Measurements from ENCODE around the gene PTPN21.

- TF ChIP-seq, protein P1, sequence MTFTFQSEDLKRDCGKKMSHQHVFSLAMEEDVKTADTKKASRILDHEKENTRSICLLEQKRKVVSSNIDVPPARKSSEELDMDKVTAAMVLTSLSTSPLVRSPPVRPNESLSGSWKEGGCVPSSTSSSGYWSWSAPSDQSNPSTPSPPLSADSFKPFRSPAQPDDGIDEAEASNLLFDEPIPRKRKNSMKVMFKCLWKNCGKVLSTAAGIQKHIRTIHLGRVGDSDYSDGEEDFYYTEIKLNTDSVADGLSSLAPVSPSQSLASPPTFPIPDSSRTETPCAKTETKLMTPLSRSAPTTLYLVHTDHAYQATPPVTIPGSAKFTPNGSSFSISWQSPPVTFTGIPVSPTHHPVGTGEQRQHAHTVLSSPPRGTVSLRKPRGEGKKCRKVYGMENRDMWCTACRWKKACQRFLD (tag by site-specific recombination; IDR thresholded peaks at IDR 0.05) = no peak
- TF ChIP-seq ZNF513 (tag by site-specific recombination; IDR thresholded peaks at IDR 0.05) (no peak), ZNF600 (tag by site-specific recombination; IDR thresholded peaks at IDR 0.05) (no peak), ZBTB7A (tag by site-specific recombination; IDR thresholded peaks at IDR 0.05; ENCODE audit: low read depth) (no peak), ZNF660 (tag by site-specific recombination; IDR thresholded peaks at IDR 0.05) (no peak), ZNF350 (tag by site-specific recombination; IDR thresholded peaks at IDR 0.05) (no peak), ZNF585B (tag by site-specific recombination; IDR thresholded peaks at IDR 0.05) (no peak), ZFP3 (tag by site-specific recombination; IDR thresholded peaks at IDR 0.05; ENCODE audit: low read depth) (no peak), ZNF785 (tag by site-specific recombination; IDR thresholded peaks at IDR 0.05) (no peak), ZNF362 (tag by site-specific recombination; IDR thresholded peaks at IDR 0.05) (no peak), ZNF549 (tag by site-specific recombination; IDR thresholded peaks at IDR 0.05) (no peak), ZNF398 (tag by site-specific recombination; IDR thresholded peaks at IDR 0.05) (no peak), ZNF747 (tag by site-specific recombination; IDR thresholded peaks at IDR 0.05) (no peak)
- TF ChIP-seq, protein P2, sequence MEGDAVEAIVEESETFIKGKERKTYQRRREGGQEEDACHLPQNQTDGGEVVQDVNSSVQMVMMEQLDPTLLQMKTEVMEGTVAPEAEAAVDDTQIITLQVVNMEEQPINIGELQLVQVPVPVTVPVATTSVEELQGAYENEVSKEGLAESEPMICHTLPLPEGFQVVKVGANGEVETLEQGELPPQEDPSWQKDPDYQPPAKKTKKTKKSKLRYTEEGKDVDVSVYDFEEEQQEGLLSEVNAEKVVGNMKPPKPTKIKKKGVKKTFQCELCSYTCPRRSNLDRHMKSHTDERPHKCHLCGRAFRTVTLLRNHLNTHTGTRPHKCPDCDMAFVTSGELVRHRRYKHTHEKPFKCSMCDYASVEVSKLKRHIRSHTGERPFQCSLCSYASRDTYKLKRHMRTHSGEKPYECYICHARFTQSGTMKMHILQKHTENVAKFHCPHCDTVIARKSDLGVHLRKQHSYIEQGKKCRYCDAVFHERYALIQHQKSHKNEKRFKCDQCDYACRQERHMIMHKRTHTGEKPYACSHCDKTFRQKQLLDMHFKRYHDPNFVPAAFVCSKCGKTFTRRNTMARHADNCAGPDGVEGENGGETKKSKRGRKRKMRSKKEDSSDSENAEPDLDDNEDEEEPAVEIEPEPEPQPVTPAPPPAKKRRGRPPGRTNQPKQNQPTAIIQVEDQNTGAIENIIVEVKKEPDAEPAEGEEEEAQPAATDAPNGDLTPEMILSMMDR (tag by site-specific recombination; IDR thresholded peaks at IDR 0.05) = no peak
Measured at GRCh38 chr14:88463318-88463717, 91.5 kb downstream of the PTPN21 start.
